Measurements from ENCODE around the gene HES1.
"Not testable (repeated sequence)": the region's sequence is repeated elsewhere in the genome, so short reads cannot be mapped to it uniquely, and the experiment has no call there.

The HES1 gene

GRCh38 chr3:194142156-194142910 is 6.4 kb downstream of the HES1 start:
- no peak for FAIRE-seq

- FAIRE-seq, result no peak
Measured at GRCh38 chr3:194145702-194146101, 9.8 kb downstream of the HES1 start.

GRCh38 chr3:194147679-194148078 is 11.7 kb downstream of the HES1 start:
- FAIRE-seq, result no peak

GRCh38 chr3:194148383-194148782 is 12.4 kb downstream of the HES1 start:
- no peak for FAIRE-seq

GRCh38 chr3:194150252-194150934 is 14.4 kb downstream of the HES1 start:
- no peak for FAIRE-seq

GRCh38 chr3:194150935-194151302 is 15.0 kb downstream of the HES1 start:
- FAIRE-seq, result not testable (repeated sequence)

- FAIRE-seq, result no peak
Measured at GRCh38 chr3:194154346-194154745, 18.4 kb downstream of the HES1 start.

GRCh38 chr3:194156095-194156494 is 20.1 kb downstream of the HES1 start:
- FAIRE-seq, result no peak

GRCh38 chr3:194158942-194159439 is 23.0 kb downstream of the HES1 start:
- no peak for FAIRE-seq

GRCh38 chr3:194160158-194160557 is 24.2 kb downstream of the HES1 start:
- FAIRE-seq, result no peak

GRCh38 chr3:194161131-194162045 is 25.4 kb downstream of the HES1 start:
- no peak for FAIRE-seq

- FAIRE-seq, result no peak
Measured at GRCh38 chr3:194162070-194162678, 26.2 kb downstream of the HES1 start.

- FAIRE-seq, result no peak
Measured at GRCh38 chr3:194162817-194163584, 27.1 kb downstream of the HES1 start.

- FAIRE-seq, result no peak
Measured at GRCh38 chr3:194163697-194164096, 27.7 kb downstream of the HES1 start.

GRCh38 chr3:194164861-194165260 is 28.9 kb downstream of the HES1 start:
- FAIRE-seq, result no peak

- FAIRE-seq, result no peak
Measured at GRCh38 chr3:194165271-194166018, 29.5 kb downstream of the HES1 start.

- FAIRE-seq, result no peak
Measured at GRCh38 chr3:194166682-194167479, 30.9 kb downstream of the HES1 start.

GRCh38 chr3:194167480-194168282 is 31.7 kb downstream of the HES1 start:
- no peak for FAIRE-seq

GRCh38 chr3:194168994-194169393 is 33.0 kb downstream of the HES1 start:
- FAIRE-seq, result no peak

Data from colon (tissue), 2 donors.